H9 (cell line): ENCODE measurements around the gene HAPLN2. TPM values are rescaled to one million over a fixed set of nuclear protein-coding genes. Genes with fewer than 3 reads are reported as not detected.

Source experiments
- DNase-seq: peaks from one replicate; pipeline ENCODE4 v3.0.0-alpha.2; 2017
- H2AFZ ChIP-seq: one replicate; pipeline ENCODE4 v1.6.1; 2013; ENCODE audit warnings: mild to moderate bottlenecking, low read length, control low read depth, moderate library complexity
- H2AK5ac ChIP-seq: 2 replicates; pipeline ENCODE4 v1.6.1; 2013; ENCODE audit warnings: low read length, control low read depth, mixed read lengths; ENCODE audit not compliant: insufficient read length
- H2BK120ac ChIP-seq: one replicate; pipeline ENCODE4 v1.6.1; 2013; ENCODE audit warnings: low read depth, mild to moderate bottlenecking, low read length, control low read depth, inconsistent platforms; ENCODE audit not compliant: poor library complexity, severe bottlenecking
- H2BK12ac ChIP-seq: 2 replicates; pipeline ENCODE4 v1.6.1; 2013; ENCODE audit warnings: low read length, control low read depth, mixed read lengths, low read depth; ENCODE audit not compliant: insufficient read length
- H2BK15ac ChIP-seq: 2 replicates; pipeline ENCODE4 v1.6.1; 2013; ENCODE audit warnings: low read depth, low read length, control low read depth
- H2BK20ac ChIP-seq: one replicate; pipeline ENCODE4 v1.6.1; 2013; ENCODE audit warnings: low read depth, mild to moderate bottlenecking, low read length, control low read depth, inconsistent platforms; ENCODE audit not compliant: poor library complexity, severe bottlenecking
- H2BK5ac ChIP-seq: 2 replicates; pipeline ENCODE4 v1.6.1; 2013; ENCODE audit warnings: low read length, control low read depth, mixed read lengths; ENCODE audit not compliant: insufficient read length
- H3K14ac ChIP-seq: 2 replicates; pipeline ENCODE4 v1.6.1; 2013; ENCODE audit warnings: low read length, control low read depth; ENCODE audit not compliant: insufficient read depth
- H3K18ac ChIP-seq: 2 replicates; pipeline ENCODE4 v1.6.1; 2013; ENCODE audit warnings: low read depth, mild to moderate bottlenecking, mixed read lengths, low read length, control low read depth; ENCODE audit not compliant: insufficient read length
- H3K23ac ChIP-seq: 2 replicates; pipeline ENCODE4 v1.6.1; 2013; ENCODE audit warnings: low read length, control low read depth, mixed read lengths, low read depth; ENCODE audit not compliant: insufficient read length
- H3K23me2 ChIP-seq: 2 replicates; pipeline ENCODE4 v1.6.1; 2013; ENCODE audit warnings: low read depth, mild to moderate bottlenecking, mixed read lengths, low read length, control low read depth; ENCODE audit not compliant: insufficient read length, poor library complexity, severe bottlenecking
- H3K27ac ChIP-seq: 2 replicates; pipeline ENCODE4 v1.5.1; 2013; ENCODE audit warnings: low read length, control low read depth, mixed read lengths, low read depth; ENCODE audit not compliant: insufficient read length
- H3K27me3 ChIP-seq: 2 replicates; pipeline ENCODE4 v1.6.1; 2013; ENCODE audit warnings: low read length, control low read depth, inconsistent platforms; ENCODE audit not compliant: insufficient read depth
- H3K4ac ChIP-seq: 2 replicates; pipeline ENCODE4 v1.6.1; 2013; ENCODE audit warnings: low read depth, mild to moderate bottlenecking, control low read depth, inconsistent platforms, low read length, moderate library complexity
- H3K4me1 ChIP-seq: 2 replicates; pipeline ENCODE4 v1.6.1; 2013; ENCODE audit warnings: low read length, control low read depth, inconsistent platforms; ENCODE audit not compliant: insufficient read depth
- H3K4me2 ChIP-seq: 2 replicates; pipeline ENCODE4 v1.6.1; 2013; ENCODE audit warnings: low read length, control low read depth, mixed read lengths; ENCODE audit not compliant: insufficient read length, insufficient read depth
- H3K56ac ChIP-seq: 2 replicates; pipeline ENCODE4 v1.6.1; 2013; ENCODE audit warnings: low read depth, mild to moderate bottlenecking, mixed read lengths, low read length, control low read depth; ENCODE audit not compliant: insufficient read length
- H3K79me1 ChIP-seq: 2 replicates; pipeline ENCODE4 v1.6.1; 2013; ENCODE audit warnings: low read depth, mild to moderate bottlenecking, moderate library complexity, low read length, control low read depth, inconsistent platforms; ENCODE audit not compliant: insufficient read depth, poor library complexity, severe bottlenecking
- H3K79me2 ChIP-seq: 2 replicates; pipeline ENCODE4 v1.6.1; 2013; ENCODE audit warnings: low read length, control low read depth, inconsistent platforms; ENCODE audit not compliant: insufficient read depth
- H3K9ac ChIP-seq: 2 replicates; pipeline ENCODE4 v1.6.1; 2013; ENCODE audit warnings: low read length, control low read depth, mixed read lengths; ENCODE audit not compliant: insufficient read length; ENCODE audit errors: extremely low read depth
- H3K9me3 ChIP-seq: one replicate; pipeline ENCODE4 v1.6.1; 2013; ENCODE audit warnings: low read depth, low read length, inconsistent platforms; ENCODE audit not compliant: control insufficient read depth
- H3T11ph ChIP-seq: one replicate; pipeline ENCODE4 v1.6.1; 2013; ENCODE audit warnings: mild to moderate bottlenecking, low read length, control low read depth, inconsistent platforms
- H4K20me1 ChIP-seq: one replicate; pipeline ENCODE4 v1.6.1; 2013; ENCODE audit not compliant: control insufficient read depth, insufficient read length, insufficient read depth
- H4K5ac ChIP-seq: 2 replicates; pipeline ENCODE4 v1.6.1; 2013; ENCODE audit warnings: low read depth, mild to moderate bottlenecking, mixed read lengths, low read length, control low read depth; ENCODE audit not compliant: insufficient read length
- H4K8ac ChIP-seq: replicated peaks from 2 replicates; pipeline ENCODE4 v1.6.1; 2013; ENCODE audit warnings: low read length, control low read depth, mixed read lengths, low read depth; ENCODE audit not compliant: insufficient read length
- H4K91ac ChIP-seq: 2 replicates; pipeline ENCODE4 v1.6.1; 2013; ENCODE audit warnings: low read depth, mild to moderate bottlenecking, moderate library complexity, mixed read lengths, low read length, control low read depth; ENCODE audit not compliant: insufficient read length
- H3K27ac Mint-ChIP-seq, 3 experiments: 2 replicates in 2 of 3; 3 replicates in 1 of 3; pipeline ENCODE4 v1.8.0; 2020 to 2021; ENCODE audit warnings: mixed read lengths in 3 of 3, mild to moderate bottlenecking in 1 of 3, moderate library complexity in 1 of 3
- H3K27me3 Mint-ChIP-seq: 2 replicates; pipeline ENCODE4 v1.8.0; 2021; ENCODE audit warnings: low read depth, mild to moderate bottlenecking, moderate library complexity, mixed read lengths
- H3K36me3 Mint-ChIP-seq, 3 experiments: 2 replicates in 2 of 3; 3 replicates in 1 of 3; pipeline ENCODE4 v1.8.0; 2020 to 2021; ENCODE audit warnings: low read depth in 3 of 3, mixed read lengths in 3 of 3; ENCODE audit not compliant: insufficient read depth in 1 of 3
- H3K4me1 Mint-ChIP-seq, 2 experiments: 2 replicates each; pipeline ENCODE4 v1.8.0; 2020; ENCODE audit warnings: mixed read lengths in 2 of 2
- H3K4me3 Mint-ChIP-seq, 2 experiments: 2 replicates in 1 of 2; 3 replicates in 1 of 2; pipeline ENCODE4 v1.8.0; 2020 to 2021; ENCODE audit warnings: mild to moderate bottlenecking in 2 of 2, mixed read lengths in 2 of 2, moderate library complexity in 1 of 2
- H3K9me3 Mint-ChIP-seq, 2 experiments: 2 replicates in 1 of 2; 3 replicates in 1 of 2; pipeline ENCODE4 v1.8.0; 2020; ENCODE audit warnings: mild to moderate bottlenecking in 2 of 2, mixed read lengths in 2 of 2, moderate library complexity in 1 of 2
- CTCF ChIP-seq: fragments of 200-600 bp; sonication (generic); conservative IDR thresholded peaks from 3 replicates; pipeline ENCODE4 v1.8.0; 2021; ENCODE audit warnings: antibody characterized with exemption, mild to moderate bottlenecking
- WGBS: extraction: QIAGEN DNeasy Blood & Tissue Kit; methylation state at CpG from one replicate; pipeline ENCODE4 v1.1.7; 2013; ENCODE audit warnings: missing lambda C conversion rate, low lambda C conversion rate, mixed read lengths; ENCODE audit not compliant: insufficient read length; ENCODE audit errors: extremely low coverage; 5-methylcytosine and 5-hydroxymethylcytosine counted together
- total RNA-seq: library from RNA; stranded (reverse); gene quantifications from 2 replicates; pipeline ENCODE4 v1.2.1, GENCODE V29; 2021

HAPLN2 gene
- total RNA-seq, 1 experiment from 2014 or later: 0.46 TPM

- H3K4me2 ChIP-seq: no peak overlapping the region
These were observed 19.4 kb upstream of the HAPLN2 start for GRCh38 chr1:156599811-156600210.

More at GRCh38 chr1:156599811-156600210, 19.4 kb upstream of the HAPLN2 start:
- no peak overlapping the region for H3K23ac ChIP-seq
- H2BK20ac ChIP-seq: no peak overlapping the region
- H4K20me1 ChIP-seq: no peaks in the 10 kb centered on the region
- Mint-ChIP-seq H3K27ac (no peak overlapping the region; a peak in 1 of 7 replicates), H3K36me3 (peaks cover 26 to 49% (median 41%) of the 10 kb centered on the region in 3 experiments; a peak in 6 of 7 replicates), H3K9me3 (no peaks in the 10 kb centered on the region; a peak in 2 of 5 replicates), H3K4me3 (peak overlapping the region; percentile 91 to 100), H3K4me1 (peaks cover 15 to 23% of the 10 kb centered on the region in 2 experiments), H3K27me3 (peaks cover 2% of the 10 kb centered on the region; the same call in 1 of the 2 replicates)
- H3K27ac ChIP-seq: no peak overlapping the region
- no peak overlapping the region for H2AK5ac ChIP-seq
- no peaks in the 10 kb centered on the region; the same call in 1 of the 2 replicates for H3K79me2 ChIP-seq
- no peak overlapping the region for H4K8ac ChIP-seq
- no peak overlapping the region for H4K91ac ChIP-seq
- H3K27me3 ChIP-seq: no peaks in the 10 kb centered on the region
- no peak overlapping the region for H3K4ac ChIP-seq
- H3K9me3 ChIP-seq: no peaks in the 10 kb centered on the region
- H4K5ac ChIP-seq: no peak overlapping the region
- H3K18ac ChIP-seq: no peak overlapping the region
- H3K9ac ChIP-seq: no peak overlapping the region
- H3K56ac ChIP-seq: no peak overlapping the region
- no peak overlapping the region for H3K14ac ChIP-seq
- H3K79me1 ChIP-seq: no peaks in the 10 kb centered on the region
- no peak overlapping the region for H3T11ph ChIP-seq
- H3K4me1 ChIP-seq: no peaks in the 10 kb centered on the region; the same call in 1 of the 2 replicates
- no peak overlapping the region for H2AFZ ChIP-seq
- H2BK5ac ChIP-seq: no peak overlapping the region
- H2BK15ac ChIP-seq: no peak overlapping the region
- H2BK12ac ChIP-seq: no peak overlapping the region
- H2BK120ac ChIP-seq: no peak overlapping the region
- no peak for TF ChIP-seq CTCF
- no CpG with 5 or more reads among the region's 3 CpGs for WGBS
- H3K23me2 ChIP-seq: peaks cover 4% of the 10 kb centered on the region
- no peak for DNase-seq
